Suprapubic skin (tissue), 4 donors: Measurements from ENCODE around the gene SLC49A4. TPM values are rescaled to one million over a fixed set of nuclear protein-coding genes. Genes with fewer than 3 reads are reported as not detected.
"Not testable (repeated sequence)": the region's sequence is repeated elsewhere in the genome, so short reads cannot be mapped to it uniquely, and the experiment has no call there.

ENCODE experiments used
- DNase-seq, 2 donors: peaks; one replicate each; pipeline ENCODE4 v3.0.0-alpha.2; 2019; ENCODE audit warnings: low spot score in 2 of 2
- H3K27ac ChIP-seq: fragments of 200-600 bp; sonication (generic); one replicate; pipeline ENCODE4 v1.5.1; 2019
- H3K27me3 ChIP-seq: fragments of 200-600 bp; sonication (generic); one replicate; pipeline ENCODE4 v1.5.1; 2019
- H3K36me3 ChIP-seq: fragments of 200-600 bp; sonication (generic); one replicate; pipeline ENCODE4 v1.5.1; 2019
- H3K4me1 ChIP-seq: fragments of 200-600 bp; sonication (generic); one replicate; pipeline ENCODE4 v1.5.1; 2019
- H3K4me3 ChIP-seq: fragments of 200-600 bp; sonication (generic); one replicate; pipeline ENCODE4 v1.5.1; 2019; ENCODE audit warnings: mild to moderate bottlenecking
- H3K9me3 ChIP-seq: fragments of 200-600 bp; sonication (generic); one replicate; pipeline ENCODE4 v1.5.1; 2019
- EP300 ChIP-seq: sonication (generic); formaldehyde crosslinking; IDR thresholded peaks from one replicate; pipeline ENCODE4 v1.6.1; 2017; ENCODE audit warnings: antibody characterized with exemption
- POLR2A ChIP-seq, 2 donors: fragments of 450-650 bp; IDR thresholded peaks; one replicate each; pipeline ENCODE4 v1.6.1; 2017; ENCODE audit warnings: antibody characterized with exemption in 2 of 2, mild to moderate bottlenecking in 2 of 2, moderate library complexity in 2 of 2
- POLR2AphosphoS5 ChIP-seq, 3 donors: sonication (generic); formaldehyde crosslinking; IDR thresholded peaks; one replicate each; pipeline ENCODE4 v1.6.1; 2017; ENCODE audit warnings: antibody characterized with exemption in 3 of 3
- WGBS: methylation state at CpG from one replicate; pipeline ENCODE4 v1.1.5; 2018; 5-methylcytosine and 5-hydroxymethylcytosine counted together
- total RNA-seq, 4 donors: library from RNA; depleted of rRNA; stranded (reverse); fragments of >200 nt; gene quantifications; one replicate each; pipeline ENCODE4 v1.1.0, GENCODE V29; 2016
- TF ChIP-seq, protein P1 (sequence below), 2 donors: fragments of 200-600 bp in 1 of 2; fragments of 450-650 bp in 1 of 2; sonication (generic) in 1 of 2; IDR thresholded peaks; one replicate each; pipeline ENCODE4 v1.5.1; 2016 to 2019; ENCODE audit warnings: antibody characterized with exemption in 2 of 2, mild to moderate bottlenecking in 1 of 2, moderate library complexity in 1 of 2

Gene SLC49A4, protein sequence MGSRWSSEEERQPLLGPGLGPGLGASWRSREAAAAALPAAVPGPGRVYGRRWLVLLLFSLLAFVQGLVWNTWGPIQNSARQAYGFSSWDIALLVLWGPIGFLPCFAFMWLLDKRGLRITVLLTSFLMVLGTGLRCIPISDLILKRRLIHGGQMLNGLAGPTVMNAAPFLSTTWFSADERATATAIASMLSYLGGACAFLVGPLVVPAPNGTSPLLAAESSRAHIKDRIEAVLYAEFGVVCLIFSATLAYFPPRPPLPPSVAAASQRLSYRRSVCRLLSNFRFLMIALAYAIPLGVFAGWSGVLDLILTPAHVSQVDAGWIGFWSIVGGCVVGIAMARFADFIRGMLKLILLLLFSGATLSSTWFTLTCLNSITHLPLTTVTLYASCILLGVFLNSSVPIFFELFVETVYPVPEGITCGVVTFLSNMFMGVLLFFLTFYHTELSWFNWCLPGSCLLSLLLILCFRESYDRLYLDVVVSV
- 10 to 100 TPM; 20.9 to 34.0 (median 32.1) TPM for total RNA-seq

DNA sequence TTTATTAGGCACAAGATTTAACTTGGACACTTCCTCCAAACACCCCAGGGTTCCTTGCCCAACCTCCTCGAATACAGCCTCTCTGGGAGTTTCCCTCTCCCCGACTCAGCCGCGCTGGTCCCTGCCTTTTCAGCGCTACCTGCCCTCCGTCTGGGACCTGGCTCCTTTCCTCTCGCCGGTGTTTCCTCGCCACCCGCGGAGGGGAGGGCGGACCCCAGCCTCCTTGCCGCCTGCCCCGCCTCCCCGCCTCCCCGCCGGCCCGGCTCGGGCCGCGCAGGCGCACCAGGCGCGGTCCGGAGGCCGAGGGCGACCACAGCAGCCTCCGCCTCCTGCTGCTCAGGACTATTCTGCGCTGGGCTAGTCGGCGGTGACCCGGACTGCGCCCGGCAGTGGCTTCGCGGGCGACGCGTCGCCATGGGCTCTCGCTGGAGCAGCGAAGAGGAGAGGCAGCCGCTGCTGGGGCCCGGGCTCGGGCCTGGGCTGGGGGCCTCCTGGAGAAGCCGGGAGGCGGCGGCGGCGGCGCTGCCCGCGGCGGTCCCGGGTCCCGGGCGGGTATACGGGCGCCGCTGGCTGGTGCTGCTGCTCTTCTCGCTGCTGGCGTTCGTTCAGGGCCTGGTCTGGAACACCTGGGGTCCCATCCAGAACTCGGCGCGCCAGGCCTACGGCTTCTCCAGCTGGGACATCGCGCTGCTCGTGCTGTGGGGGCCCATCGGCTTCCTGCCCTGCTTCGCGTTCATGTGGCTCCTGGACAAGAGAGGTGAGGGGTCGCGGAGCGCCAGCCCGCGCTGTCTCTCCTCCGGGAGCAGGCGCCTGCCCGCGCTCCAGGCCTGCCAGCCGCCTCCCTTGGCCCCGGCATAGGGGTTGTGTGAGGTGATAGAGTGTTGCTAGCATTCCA lies at the start of gene SLC49A4:
Gene SLC49A4 (plus strand): TSS at position 291 of the 895 bp plus-strand sequence. CDS start 124 bp downstream, at position 415.
- Histone ChIP-seq H3K36me3 (no peaks in the 10 kb centered on the region), H3K9me3 (no peaks in the 10 kb centered on the region), H3K4me3 (peak within 1 kb of the TSS; percentile 90), H3K27ac (peak within 1 kb of the TSS; percentile 97), H3K4me1 (peaks cover 50% of the 10 kb centered on the region), H3K27me3 (no peaks in the 10 kb centered on the region)
- 0% methylated on average over 33 of the region's 84 CpGs for WGBS
- peak; percentile 82 to 84 for DNase-seq
- TF ChIP-seq EP300: no peak
- TF ChIP-seq, protein P1, sequence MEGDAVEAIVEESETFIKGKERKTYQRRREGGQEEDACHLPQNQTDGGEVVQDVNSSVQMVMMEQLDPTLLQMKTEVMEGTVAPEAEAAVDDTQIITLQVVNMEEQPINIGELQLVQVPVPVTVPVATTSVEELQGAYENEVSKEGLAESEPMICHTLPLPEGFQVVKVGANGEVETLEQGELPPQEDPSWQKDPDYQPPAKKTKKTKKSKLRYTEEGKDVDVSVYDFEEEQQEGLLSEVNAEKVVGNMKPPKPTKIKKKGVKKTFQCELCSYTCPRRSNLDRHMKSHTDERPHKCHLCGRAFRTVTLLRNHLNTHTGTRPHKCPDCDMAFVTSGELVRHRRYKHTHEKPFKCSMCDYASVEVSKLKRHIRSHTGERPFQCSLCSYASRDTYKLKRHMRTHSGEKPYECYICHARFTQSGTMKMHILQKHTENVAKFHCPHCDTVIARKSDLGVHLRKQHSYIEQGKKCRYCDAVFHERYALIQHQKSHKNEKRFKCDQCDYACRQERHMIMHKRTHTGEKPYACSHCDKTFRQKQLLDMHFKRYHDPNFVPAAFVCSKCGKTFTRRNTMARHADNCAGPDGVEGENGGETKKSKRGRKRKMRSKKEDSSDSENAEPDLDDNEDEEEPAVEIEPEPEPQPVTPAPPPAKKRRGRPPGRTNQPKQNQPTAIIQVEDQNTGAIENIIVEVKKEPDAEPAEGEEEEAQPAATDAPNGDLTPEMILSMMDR (IDR thresholded peaks at IDR 0.05): no peak
- peak; percentile 29 to 81 for TF ChIP-seq POLR2A (IDR thresholded peaks at IDR 0.05)
- TF ChIP-seq POLR2AphosphoS5 (IDR thresholded peaks at IDR 0.05): no peak

DNA sequence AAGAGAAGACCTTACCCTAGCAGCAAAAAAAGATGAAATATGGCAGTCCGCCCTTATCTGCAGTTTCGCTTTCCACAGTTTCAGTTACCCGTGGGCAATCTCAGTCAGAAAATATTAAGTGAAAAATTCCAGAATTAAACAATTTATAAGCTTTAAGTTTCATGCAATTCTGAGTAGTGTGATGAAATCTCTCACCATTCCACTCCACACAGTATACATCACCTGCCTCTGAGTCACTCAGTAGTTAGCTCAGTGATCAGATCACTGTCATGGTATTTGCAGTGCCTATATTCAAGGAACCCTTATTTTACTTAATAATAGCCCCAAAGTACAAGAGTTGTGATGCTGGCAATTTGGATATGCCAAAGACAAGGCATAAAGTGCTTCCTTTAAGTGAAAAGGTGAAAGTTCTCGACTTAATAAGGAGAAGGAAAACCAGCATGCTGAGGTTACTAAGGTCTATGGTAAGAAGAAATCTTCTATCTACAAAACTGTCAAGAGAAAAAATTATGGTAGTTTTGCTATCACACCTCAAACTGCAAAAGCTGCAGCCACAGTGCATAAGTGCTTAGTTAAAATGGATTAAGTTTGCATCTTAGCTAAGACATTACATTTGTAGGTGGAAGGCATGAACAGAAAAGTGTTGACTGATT lies 49.4 kb upstream of the SLC49A4 start:
- Histone ChIP-seq H3K27me3 (no peaks in the 10 kb centered on the region), H3K4me3 (no peak overlapping the region), H3K36me3 (peaks cover 26% of the 10 kb centered on the region), H3K9me3 (no peaks in the 10 kb centered on the region), H3K27ac (no peak overlapping the region), H3K4me1 (no peaks in the 10 kb centered on the region)
- no peak for DNase-seq
- TF ChIP-seq POLR2AphosphoS5 (IDR thresholded peaks at IDR 0.05) (no peak), POLR2A (IDR thresholded peaks at IDR 0.05) (no peak), EP300 (no peak)
- TF ChIP-seq, protein P1 (IDR thresholded peaks at IDR 0.05): no peak
- WGBS: 94% methylated on average over 4 of the region's 4 CpGs

DNA sequence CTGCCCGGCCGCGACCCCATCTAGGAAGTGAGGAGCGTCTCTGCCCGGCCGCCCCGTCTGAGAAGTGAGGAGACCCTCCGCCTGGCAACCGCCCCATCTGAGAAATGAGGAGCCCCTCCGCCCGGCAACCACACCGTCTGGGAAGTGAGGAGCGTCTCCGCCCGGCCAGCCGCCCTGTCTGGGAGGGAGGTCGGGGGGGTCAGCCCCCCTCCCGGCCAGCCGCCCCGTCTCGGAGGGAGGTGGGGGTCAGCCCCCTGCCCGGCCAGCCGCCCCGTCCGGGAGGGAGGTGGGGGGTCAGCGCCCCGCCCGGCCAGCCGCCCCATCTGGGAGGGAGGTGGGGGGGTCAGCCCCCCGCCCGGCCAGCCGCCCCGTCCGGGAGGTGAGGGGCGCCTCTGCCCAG lies 47.6 kb upstream of the SLC49A4 start:
- WGBS: no CpG with 5 or more reads among the region's 35 CpGs
- not testable (repeated sequence) for H3K9me3 ChIP-seq, H3K4me1 ChIP-seq, DNase-seq, H3K27ac ChIP-seq, H3K4me3 ChIP-seq, H3K27me3 ChIP-seq
- H3K36me3 ChIP-seq: peaks cover 31% of the 10 kb centered on the region

DNA sequence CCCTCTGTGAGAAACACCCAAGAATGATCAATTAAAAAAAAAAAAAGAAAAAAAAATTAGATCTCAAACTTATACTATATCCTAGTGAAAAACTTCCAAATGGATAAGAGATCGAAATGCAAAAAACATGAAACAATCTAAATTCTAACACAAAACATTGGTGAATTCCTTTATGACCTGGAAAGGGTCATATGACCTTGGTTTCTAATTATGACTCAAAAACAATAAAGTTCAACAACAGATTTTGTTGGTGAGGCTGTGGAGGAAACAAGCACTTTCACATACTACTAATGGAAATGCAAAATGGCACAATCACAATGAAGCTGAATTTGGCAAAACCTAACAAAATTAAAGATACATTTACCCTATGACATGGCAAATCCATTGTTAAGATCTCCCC lies 46.5 kb upstream of the SLC49A4 start:
- no peak overlapping the region for H3K4me3 ChIP-seq
- peaks cover 26% of the 10 kb centered on the region for H3K36me3 ChIP-seq
- no peak for TF ChIP-seq POLR2AphosphoS5 (IDR thresholded peaks at IDR 0.05)
- TF ChIP-seq EP300: no peak
- TF ChIP-seq POLR2A (IDR thresholded peaks at IDR 0.05): no peak
- TF ChIP-seq, protein P1 (IDR thresholded peaks at IDR 0.05): no peak
- H3K9me3 ChIP-seq: no peaks in the 10 kb centered on the region
- no peak for DNase-seq
- no peaks in the 10 kb centered on the region for H3K4me1 ChIP-seq
- WGBS: 100% methylated on average over 1 of the region's 1 CpG
- no peak overlapping the region for H3K27ac ChIP-seq
- H3K27me3 ChIP-seq: no peaks in the 10 kb centered on the region

DNA sequence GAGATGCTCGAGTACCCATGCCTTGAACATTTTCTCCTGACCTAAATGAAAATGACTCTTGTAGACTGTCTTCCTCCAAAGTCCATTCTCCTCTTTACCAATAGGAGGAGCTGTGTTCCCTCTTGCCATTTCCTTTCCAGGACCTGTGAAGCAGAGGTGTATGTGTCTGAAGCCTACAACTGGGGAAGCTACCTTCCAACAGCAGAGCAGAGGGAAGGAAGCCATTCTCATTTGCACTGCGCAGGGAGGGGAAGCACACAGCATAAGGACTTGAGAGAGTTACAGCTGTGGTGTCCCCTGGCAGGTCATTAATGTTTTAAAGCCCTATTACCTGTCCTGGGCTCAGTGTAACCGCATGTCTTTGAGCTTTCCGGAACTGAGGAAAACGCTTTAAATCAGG lies 39.9 kb upstream of the SLC49A4 start:
- TF ChIP-seq EP300: no peak
- no peak for TF ChIP-seq POLR2A (IDR thresholded peaks at IDR 0.05)
- TF ChIP-seq POLR2AphosphoS5 (IDR thresholded peaks at IDR 0.05): no peak
- TF ChIP-seq, protein P1 (IDR thresholded peaks at IDR 0.05): peak; percentile 10 to 58
- H3K4me3 ChIP-seq: no peak overlapping the region
- H3K36me3 ChIP-seq: peaks cover 33% of the 10 kb centered on the region
- DNase-seq: no peak
- no peak overlapping the region for H3K27ac ChIP-seq
- 83% methylated on average over 5 of the region's 5 CpGs for WGBS
- peaks cover 5% of the 10 kb centered on the region for H3K4me1 ChIP-seq
- H3K27me3 ChIP-seq: no peaks in the 10 kb centered on the region
- H3K9me3 ChIP-seq: no peaks in the 10 kb centered on the region
